T-helper 2 cell treated with Interferon-gamma antibody and Interleukin-4, amounts not matched to agents 100 ng/mL and 5 ng/mL, for 36 hours (primary cell): ENCODE measurements around the gene NEAT1. TPM values are rescaled to one million over a fixed set of nuclear protein-coding genes. Genes with fewer than 3 reads are reported as not detected.

ENCODE experiments used
- intact Hi-C: fragments of 100-400 bp; cut with micrococcal nuclease; formaldehyde crosslinking; loops from one replicate; pipeline ENCODE4 v1.15.1; 2023
- total RNA-seq: library from RNA; stranded (reverse); gene quantifications from 2 replicates; pipeline ENCODE4 v1.2.3, GENCODE V29; 2022

Gene NEAT1
- total RNA-seq, 1 donor from 2014 or later: 731 TPM

DNA sequence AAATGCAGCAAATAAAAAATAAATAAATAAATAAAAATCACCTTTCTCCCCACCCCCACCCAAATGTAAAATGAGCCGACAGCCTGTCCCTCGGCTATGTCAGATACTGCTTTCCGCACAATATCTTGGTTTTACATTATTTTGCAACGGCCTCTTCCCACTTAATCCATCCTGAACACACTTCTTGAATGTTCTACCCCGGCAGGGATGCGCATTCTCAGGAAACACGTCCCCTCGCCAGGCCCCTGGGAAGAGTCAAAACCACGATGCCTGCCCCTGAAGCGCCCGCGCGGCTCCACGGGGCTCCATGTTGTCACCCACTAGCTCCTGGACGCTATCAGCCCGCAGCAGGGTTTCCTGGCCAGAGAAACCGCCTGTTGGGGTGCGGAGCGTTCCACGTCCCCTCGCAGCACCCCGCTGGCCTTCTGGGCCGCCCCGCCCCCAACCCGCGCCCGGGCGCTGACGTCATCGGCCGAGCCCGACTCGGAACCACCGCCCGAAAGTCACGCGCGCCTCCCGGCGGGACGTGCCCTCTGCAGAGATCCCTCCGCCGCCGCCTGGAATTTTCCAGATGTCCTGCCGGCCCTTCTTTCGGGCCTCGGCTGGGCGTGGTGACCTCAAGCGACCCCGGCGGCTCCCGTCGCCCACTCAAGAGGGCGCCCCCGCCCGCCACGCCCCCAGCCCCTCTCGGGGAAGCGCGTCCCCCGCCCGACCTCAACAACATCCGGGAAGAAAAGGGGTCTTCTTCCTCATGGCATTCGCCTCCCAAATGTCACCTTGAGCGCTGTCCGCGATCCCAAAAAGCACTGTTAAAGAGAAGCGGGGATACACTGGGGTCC, 585 bp upstream of the NEAT1 start:
- intact Hi-C loops: loop anchor here (1.0 kb wide), 1 partner anchor 75 kb away; no protein-coding TSS in a partner anchor

DNA sequence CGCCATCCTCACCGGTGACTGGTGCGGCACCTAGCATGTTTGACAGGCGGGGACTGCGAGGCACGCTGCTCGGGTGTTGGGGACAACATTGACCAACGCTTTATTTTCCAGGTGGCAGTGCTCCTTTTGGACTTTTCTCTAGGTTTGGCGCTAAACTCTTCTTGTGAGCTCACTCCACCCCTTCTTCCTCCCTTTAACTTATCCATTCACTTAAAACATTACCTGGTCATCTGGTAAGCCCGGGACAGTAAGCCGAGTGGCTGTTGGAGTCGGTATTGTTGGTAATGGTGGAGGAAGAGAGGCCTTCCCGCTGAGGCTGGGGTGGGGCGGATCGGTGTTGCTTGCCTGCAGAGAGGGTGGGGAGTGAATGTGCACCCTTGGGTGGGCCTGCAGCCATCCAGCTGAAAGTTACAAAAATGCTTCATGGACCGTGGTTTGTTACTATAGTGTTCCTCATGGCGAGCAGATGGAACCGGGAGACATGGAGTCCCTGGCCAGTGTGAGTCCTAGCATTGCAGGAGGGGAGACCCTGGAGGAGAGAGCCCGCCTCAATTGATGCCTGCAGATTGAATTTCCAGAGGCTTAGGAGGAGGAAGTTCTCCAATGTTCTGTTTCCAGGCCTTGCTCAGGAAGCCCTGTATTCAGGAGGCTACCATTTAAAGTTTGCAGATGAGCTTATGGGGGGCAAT, 1.1 kb downstream of the NEAT1 start:
- intact Hi-C loops: no loop called here

- intact Hi-C loops: no loop called here
Measured at GRCh38 chr11:65424205-65425104, 1.9 kb downstream of the NEAT1 start.

- intact Hi-C loops: no loop called here
Measured at GRCh38 chr11:65425105-65425970, 2.7 kb downstream of the NEAT1 start.

- intact Hi-C loops: no loop called here
Measured at GRCh38 chr11:65425971-65426838, 3.6 kb downstream of the NEAT1 start.

- intact Hi-C loops: no loop called here
Measured at GRCh38 chr11:65426839-65427690, 4.5 kb downstream of the NEAT1 start.

DNA sequence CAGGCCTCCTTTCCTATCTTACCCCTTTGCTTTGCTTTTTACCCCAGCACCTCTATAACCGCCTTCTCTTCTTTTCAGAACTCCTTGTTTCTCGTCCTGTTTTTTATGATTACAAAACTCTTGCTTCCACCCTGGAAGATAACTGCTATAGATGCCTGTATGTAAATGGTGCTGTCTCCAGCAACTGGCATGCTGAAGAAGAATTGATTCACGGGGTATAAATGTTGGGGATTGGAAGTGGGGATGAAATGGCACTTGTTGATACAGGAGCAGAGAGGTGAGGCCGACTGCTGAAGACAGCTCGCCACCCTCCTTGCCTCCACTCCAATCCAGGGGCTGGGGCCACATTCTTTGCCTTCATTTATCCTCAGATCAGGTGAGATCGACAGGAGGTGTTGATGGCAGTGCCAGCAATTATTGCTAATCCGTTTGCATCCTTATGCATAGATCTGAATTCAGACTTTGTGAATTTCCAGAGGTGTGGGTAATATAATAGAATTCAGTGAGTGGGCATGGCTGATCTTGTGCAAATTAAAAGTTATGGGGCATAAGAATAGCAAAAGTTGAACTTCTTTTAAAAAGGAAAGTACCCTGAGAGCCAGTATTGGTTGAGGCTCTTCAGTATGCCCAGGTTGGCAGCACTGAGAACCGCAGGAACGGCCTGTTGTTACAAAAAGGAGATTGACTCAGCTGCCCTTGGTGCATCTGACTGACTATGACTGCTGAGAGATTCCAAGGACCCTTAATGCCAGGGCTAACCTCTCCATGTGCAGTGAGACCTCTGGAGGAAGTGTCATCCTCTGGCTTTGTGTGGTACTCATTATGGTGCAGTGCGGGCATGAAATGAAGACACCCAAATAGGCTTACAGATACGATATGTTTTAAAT, 5.3 kb downstream of the NEAT1 start:
- intact Hi-C loops: no loop called here

DNA sequence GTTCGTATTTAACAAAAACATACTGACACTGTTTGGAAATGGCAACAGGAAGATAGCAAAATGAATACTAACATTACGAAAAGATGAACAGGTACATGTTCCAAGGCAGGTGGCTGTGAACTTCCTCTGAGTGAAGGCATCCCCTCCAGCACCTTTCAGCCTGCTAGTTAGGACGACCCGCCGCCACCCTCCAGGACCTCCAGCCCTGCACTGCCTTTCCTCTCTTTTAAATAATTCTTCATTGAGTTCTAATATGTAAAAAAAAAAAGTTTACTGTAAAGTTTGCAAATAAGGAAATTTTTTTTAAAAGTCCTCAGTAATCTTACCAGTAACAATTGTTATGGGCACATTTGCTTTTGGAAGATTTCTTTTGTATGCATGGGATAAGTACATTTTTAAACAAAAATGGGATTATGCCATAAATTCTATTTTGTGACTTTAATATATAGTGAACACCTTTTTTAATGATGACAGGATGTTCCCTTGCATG, 6.0 kb downstream of the NEAT1 start:
- intact Hi-C loops: no loop called here

DNA sequence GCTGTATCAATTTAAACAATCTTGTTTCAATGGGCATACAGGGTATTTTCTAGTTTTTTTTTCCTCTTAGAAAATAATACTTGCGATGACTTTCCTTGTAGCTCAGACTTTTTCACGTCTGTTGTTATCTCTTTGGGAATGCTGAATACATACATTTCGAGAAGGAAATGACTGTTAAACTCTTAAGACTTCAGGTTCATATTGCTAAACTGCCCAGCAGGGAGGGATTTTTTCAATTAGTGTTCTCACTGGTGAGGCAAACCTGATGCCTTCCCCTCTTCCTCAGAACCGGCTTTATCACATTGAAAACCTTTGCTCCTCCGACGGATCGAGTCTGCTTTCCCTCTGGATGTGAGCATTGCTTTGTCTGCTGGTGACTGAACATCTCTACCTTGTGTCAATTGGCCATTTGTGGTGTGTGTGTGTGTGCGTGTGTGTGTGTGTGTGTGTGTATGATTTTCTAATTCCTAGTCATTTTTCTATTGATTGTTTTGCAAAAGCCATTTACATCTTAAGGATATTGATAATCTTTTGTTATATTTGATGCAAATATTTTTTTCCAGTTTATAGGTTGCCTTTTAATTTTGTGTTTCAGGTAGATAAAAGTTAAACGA, 6.6 kb downstream of the NEAT1 start:
- intact Hi-C loops: no loop called here

DNA sequence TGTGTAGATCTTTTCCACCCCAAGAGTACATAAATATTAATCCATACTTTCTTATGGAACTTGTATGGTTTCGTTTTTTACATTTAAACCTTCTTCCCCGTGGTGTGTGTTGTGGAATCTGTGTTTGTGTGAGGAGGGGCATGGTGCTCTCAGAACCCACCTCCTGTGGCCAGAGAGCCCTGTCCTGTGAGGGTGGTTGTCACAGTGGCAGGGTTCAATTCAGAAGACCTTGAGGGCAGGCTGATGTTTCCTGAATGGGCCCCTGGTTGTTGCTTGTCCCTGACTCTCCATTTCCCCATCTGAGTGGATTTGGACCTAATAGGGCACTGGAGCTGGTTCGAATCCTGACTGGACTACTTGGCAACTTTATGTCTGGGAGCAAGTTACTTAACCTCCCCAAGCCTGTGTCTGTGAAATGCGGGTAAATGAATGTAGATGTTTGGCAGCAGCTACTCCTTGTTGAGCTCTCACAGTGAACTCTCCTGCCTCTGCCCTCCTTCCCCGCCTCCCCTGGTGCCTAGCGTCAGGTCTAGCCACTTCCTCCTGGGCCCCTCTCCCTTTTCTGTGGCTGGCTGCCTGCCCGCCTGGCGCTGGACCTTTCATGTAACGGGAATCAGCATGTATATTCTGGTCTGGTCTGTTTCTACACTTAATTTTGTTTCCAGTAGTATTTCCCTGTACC, 7.3 kb downstream of the NEAT1 start:
- intact Hi-C loops: loop anchor here (5.0 kb wide), 1 partner anchor 42 kb away; no protein-coding TSS in a partner anchor

DNA sequence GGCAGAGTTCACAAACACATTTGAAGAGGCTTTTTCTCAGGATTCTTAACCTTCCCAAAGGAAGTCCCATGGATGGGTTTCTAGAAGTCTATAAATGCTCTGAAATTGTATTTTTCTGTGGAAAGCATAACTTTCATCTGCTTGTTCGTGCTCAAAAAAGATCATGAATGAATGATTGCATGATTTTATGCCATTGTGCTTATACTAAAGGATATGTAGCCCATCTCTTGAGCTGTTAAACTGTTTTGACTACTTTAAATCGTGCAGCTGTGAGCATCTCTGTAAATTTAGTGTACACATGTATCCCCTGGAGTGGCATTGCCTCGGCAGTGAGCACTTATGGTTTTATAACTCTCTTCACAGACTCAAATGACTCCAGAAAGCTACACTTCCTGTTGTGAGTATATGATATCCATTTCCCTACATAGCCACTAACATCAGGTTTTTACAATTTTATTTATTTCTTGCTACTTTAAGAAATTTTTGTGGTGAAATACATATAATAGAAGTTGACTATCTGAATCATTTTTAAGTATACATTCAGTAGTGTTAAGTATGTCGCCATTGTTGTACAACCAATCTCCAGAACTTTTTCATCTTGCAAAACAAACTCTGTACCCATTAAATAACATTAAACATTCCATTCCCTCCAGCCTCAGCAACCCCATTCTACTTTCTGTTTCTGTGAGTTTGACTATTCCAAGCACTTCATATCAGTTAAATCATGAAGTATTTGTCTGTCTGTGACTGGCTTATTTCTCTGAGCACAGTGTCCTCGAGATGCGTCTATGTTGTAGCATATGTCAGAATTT, 8.0 kb downstream of the NEAT1 start:
- intact Hi-C loops: loop anchor here (5.0 kb wide), 1 partner anchor 42 kb away; no protein-coding TSS in a partner anchor

DNA sequence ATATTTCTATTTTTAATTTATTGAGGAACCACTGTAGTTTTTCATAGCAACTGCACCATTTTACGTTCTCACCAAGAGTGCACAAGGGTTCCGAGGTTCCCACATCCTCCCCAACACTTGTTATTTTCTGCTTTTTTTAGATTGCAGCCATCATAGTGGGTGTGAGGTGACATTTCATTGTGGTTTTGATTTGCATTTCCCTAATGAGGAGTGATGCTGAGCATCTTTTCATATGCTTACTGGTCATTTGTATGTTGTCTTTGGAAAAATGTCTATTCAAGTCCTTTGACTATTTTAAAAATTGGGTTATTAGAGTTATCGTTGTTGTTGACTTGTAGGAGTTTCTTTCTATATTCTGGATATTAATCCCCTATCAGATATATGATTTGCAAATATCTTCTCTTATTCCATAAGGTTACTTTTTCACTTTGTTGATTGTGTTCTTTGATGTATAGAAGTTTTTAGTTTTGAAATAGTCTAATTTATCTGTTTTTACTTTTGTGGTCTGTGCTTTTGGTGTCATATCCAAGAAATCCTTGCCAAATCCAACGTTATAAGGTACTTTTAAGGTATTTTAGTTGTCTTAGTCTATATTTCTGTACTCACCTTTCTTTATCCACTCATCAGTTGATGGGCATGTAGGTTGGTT, 9.0 kb downstream of the NEAT1 start:
- intact Hi-C loops: loop anchor here (5.0 kb wide), 1 partner anchor 41 kb away; no protein-coding TSS in a partner anchor

DNA sequence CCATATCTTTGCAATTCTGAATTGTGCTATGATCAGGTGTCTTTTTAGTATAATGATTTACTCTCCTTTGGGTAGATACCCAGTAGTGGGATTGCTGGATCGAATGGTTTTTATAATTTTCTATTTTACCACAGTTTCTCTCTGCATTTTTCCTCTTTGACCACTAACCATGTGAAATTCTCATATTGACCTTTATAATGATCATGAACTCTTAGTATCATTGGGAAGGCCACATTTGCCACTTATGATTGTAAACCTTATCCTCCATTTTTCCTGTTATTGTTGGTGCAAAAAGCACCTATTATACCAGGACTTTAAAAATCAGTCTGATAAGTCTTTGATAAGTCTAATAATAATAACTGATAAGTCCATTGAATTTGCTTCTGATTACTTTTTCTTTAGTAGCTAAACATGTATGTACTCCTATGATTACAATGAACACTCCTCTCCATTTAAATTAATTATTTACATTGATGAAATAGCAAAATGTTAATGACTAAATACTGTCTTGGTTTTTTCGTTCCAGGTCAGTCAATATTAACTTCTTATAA, 9.6 kb downstream of the NEAT1 start:
- intact Hi-C loops: loop anchor here (5.0 kb wide), 1 partner anchor 40 kb away; no protein-coding TSS in a partner anchor
